ENCODE data around the gene WWOX. TPM values are rescaled to one million over a fixed set of nuclear protein-coding genes. Genes with fewer than 3 reads are reported as not detected.

Gene WWOX
- total RNA-seq, 2 experiments from 2014 or later = 14.3 to 16.5 TPM

- ChIA-PET POLR2A (no interaction called here), CTCF (no interaction called here)
- Mint-ChIP-seq H3K27ac (no peak overlapping the region), H3K36me3 (peaks cover 1% of the 10 kb centered on the region), H3K4me3 (no peak overlapping the region), H3K4me1 (ENCODE audit: low read depth) (peaks cover 13% of the 10 kb centered on the region), H3K9me3 (peaks cover 4% of the 10 kb centered on the region), H3K27me3 (no peaks in the 10 kb centered on the region)
- intact Hi-C loops (cut with micrococcal nuclease) = no loop called here
- DNase-seq = no peak
Observed at GRCh38 chr16:78811247-78811646, 711.8 kb downstream of the WWOX start.

GRCh38 chr16:78812582-78812981 lies 713.1 kb downstream of the WWOX start:
- H3K9me3 Mint-ChIP-seq = no peaks in the 10 kb centered on the region
- no peak for DNase-seq
- H3K4me1 Mint-ChIP-seq (ENCODE audit: low read depth) = peaks cover 20% of the 10 kb centered on the region
- H3K27ac Mint-ChIP-seq = no peak overlapping the region
- H3K4me3 Mint-ChIP-seq = no peak overlapping the region
- H3K27me3 Mint-ChIP-seq = no peaks in the 10 kb centered on the region
- no peaks in the 10 kb centered on the region for H3K36me3 Mint-ChIP-seq
- intact Hi-C loops (cut with micrococcal nuclease) = no loop called here
- ChIA-PET CTCF (no interaction called here), POLR2A (interaction anchor here (0.6 kb wide), 1 partner anchor 9 kb away, joined by 4 read pairs; no protein-coding TSS in a partner anchor)

DNA sequence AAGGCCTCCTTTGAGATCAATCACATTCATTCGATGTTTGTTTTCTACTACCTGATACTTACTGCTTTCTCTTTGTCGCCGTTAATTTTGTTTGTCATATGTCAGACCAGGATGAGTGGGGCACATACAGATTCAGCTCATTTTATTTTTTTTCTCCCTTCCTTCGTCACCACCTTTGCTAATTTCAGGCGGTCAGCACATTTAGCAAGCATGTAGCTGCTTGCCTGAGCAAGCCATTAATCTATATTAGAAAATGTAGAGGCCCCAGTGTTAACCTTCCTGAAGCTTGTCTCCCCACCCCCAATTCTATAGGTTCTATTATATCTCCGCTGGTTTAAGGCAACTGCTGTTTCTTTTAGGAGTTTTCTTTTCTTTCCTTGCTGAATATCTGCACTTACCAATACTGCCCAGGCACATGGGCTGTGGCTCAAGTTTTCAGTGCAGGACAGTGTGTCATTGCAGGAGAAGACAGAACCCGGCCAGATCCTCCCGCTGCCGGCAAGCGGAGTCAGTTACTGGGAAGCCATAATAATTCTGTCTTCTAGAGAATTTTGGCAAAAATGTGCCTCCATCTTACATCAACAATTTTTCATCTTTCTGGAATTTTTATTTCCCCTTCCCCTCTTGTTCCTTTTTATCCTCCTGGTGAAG lies 714.3 kb downstream of the WWOX start:
- POLR2A ChIA-PET = no interaction called here
- Mint-ChIP-seq H3K27ac (no peak overlapping the region), H3K4me1 (ENCODE audit: low read depth) (peaks cover 20% of the 10 kb centered on the region), H3K27me3 (no peaks in the 10 kb centered on the region), H3K9me3 (no peaks in the 10 kb centered on the region), H3K4me3 (no peak overlapping the region), H3K36me3 (no peaks in the 10 kb centered on the region)
- intact Hi-C loops (cut with micrococcal nuclease) = no loop called here
- CTCF ChIA-PET = no interaction called here
- no peak for DNase-seq

DNA sequence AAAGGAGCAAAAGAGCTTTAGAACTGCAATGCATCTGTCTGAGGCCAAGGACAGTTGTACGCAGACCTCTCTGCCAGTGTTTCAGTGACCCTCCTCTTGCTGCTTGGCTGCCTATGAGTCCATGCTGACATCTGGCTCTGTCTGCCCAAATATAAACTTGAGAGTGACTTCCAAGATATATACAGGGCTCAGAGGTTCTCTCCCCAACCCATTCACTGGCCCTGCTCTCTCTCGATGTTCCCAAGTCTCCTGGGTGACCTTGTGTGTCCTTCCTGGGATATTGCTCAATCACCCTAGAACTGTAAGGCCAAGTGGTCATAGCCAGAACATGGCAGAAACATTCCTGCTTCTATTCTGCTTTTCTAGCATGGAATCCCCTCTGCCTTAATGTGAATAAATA lies 716.3 kb downstream of the WWOX start:
- Mint-ChIP-seq H3K36me3 (no peaks in the 10 kb centered on the region), H3K4me3 (no peak overlapping the region), H3K4me1 (ENCODE audit: low read depth) (peaks cover 15% of the 10 kb centered on the region), H3K27ac (peak overlapping the region; percentile 43), H3K9me3 (no peaks in the 10 kb centered on the region), H3K27me3 (no peaks in the 10 kb centered on the region)
- DNase-seq = no peak
- CTCF ChIA-PET = interaction anchor here (1.5 kb wide), 1 partner anchor 15 kb away, joined by 3 read pairs; no protein-coding TSS in a partner anchor
- intact Hi-C loops (cut with micrococcal nuclease) = no loop called here
- POLR2A ChIA-PET = no interaction called here

GRCh38 chr16:78816499-78817195 lies 717.2 kb downstream of the WWOX start:
- Mint-ChIP-seq H3K9me3 (no peaks in the 10 kb centered on the region), H3K36me3 (no peaks in the 10 kb centered on the region), H3K4me3 (no peak overlapping the region), H3K4me1 (ENCODE audit: low read depth) (peaks cover 15% of the 10 kb centered on the region), H3K27ac (peak overlapping the region; percentile 67), H3K27me3 (no peaks in the 10 kb centered on the region)
- ChIA-PET CTCF (interaction anchor here (1.1 to 1.5 kb wide), 3 partner anchors 14 to 273 kb away, joined by 3 read pairs; no protein-coding TSS in a partner anchor), POLR2A (interaction anchor here (0.6 to 0.7 kb wide), 2 partner anchors 38 to 226 kb away, joined by 3 read pairs; no protein-coding TSS in a partner anchor)
- intact Hi-C loops (cut with micrococcal nuclease) = no loop called here
- no peak for DNase-seq

DNA sequence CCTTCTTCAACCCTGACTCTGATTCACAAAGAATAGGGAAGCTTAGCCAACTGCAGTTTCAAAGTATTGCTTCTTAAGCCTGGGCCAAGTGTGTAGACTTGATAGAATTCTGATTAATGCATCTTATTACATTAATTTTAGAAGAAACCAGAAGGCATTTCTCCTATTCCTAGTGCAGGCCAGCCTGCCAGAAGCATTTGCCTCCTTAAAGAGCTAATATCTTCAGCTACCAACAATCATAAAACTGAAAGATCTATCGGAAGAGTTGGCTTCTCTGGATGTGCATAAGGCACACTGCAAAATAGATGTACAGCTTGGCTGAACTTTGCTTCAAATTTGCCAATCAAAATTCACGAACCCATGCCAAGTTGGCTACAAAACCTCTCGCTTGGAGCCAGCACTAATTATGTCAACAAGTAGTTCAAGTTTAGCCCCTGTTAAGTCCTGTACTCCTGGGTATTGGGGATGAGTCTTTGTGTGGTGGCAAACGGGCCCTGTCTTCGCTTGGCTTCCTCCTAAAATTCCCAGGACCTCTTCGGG lies 717.8 kb downstream of the WWOX start:
- H3K9me3 Mint-ChIP-seq = no peaks in the 10 kb centered on the region
- H3K4me3 Mint-ChIP-seq = no peak overlapping the region
- H3K27me3 Mint-ChIP-seq = no peaks in the 10 kb centered on the region
- CTCF ChIA-PET = interaction anchor here (1.1 to 1.5 kb wide), 3 partner anchors 13 to 272 kb away, joined by 3 read pairs; no protein-coding TSS in a partner anchor
- POLR2A ChIA-PET = interaction anchor here (0.6 kb wide), 1 partner anchor 225 kb away, joined by 3 read pairs; no protein-coding TSS in a partner anchor
- intact Hi-C loops (cut with micrococcal nuclease) = no loop called here
- no peak for DNase-seq
- H3K4me1 Mint-ChIP-seq (ENCODE audit: low read depth) = peaks cover 15% of the 10 kb centered on the region
- no peaks in the 10 kb centered on the region for H3K36me3 Mint-ChIP-seq
- no peak overlapping the region for H3K27ac Mint-ChIP-seq

DNA sequence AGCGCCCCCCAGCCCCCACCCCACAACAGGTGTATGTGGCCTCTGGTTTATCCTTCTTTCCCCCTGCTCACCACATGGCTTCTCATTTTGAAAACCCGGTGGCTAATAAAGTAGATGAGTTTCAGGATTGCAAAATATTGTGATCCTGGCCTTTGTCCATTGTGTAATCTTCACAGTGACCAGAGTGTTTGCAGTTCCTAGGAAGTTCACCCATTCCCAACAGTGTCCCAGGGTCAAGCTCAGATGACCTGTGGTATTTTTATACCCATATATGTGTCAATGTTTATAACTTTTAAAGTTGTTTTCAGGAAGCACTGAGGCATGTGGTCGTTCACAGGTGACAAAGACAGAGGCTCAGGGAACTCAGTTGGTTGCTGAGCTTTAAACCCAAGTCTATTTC lies 721.9 kb downstream of the WWOX start:
- peaks cover 6% of the 10 kb centered on the region for H3K4me1 Mint-ChIP-seq (ENCODE audit: low read depth)
- no peaks in the 10 kb centered on the region for H3K9me3 Mint-ChIP-seq
- ChIA-PET POLR2A (no interaction called here), CTCF (no interaction called here)
- DNase-seq = no peak
- H3K27ac Mint-ChIP-seq = no peak overlapping the region
- intact Hi-C loops (cut with micrococcal nuclease) = no loop called here
- H3K27me3 Mint-ChIP-seq = no peaks in the 10 kb centered on the region
- peaks cover 1% of the 10 kb centered on the region for H3K36me3 Mint-ChIP-seq
- no peak overlapping the region for H3K4me3 Mint-ChIP-seq

GRCh38 chr16:78822509-78822908 lies 723.1 kb downstream of the WWOX start:
- Mint-ChIP-seq H3K4me3 (no peak overlapping the region), H3K27ac (no peak overlapping the region), H3K9me3 (no peaks in the 10 kb centered on the region), H3K36me3 (peaks cover 1% of the 10 kb centered on the region), H3K4me1 (ENCODE audit: low read depth) (no peaks in the 10 kb centered on the region), H3K27me3 (no peaks in the 10 kb centered on the region)
- CTCF ChIA-PET = no interaction called here
- DNase-seq = no peak
- intact Hi-C loops (cut with micrococcal nuclease) = no loop called here
- POLR2A ChIA-PET = interaction anchor here (0.6 to 0.7 kb wide), 2 partner anchors 43 to 122 kb away, joined by 3 to 5 read pairs; no protein-coding TSS in a partner anchor

GRCh38 chr16:78823027-78823426 lies 723.6 kb downstream of the WWOX start:
- no peaks in the 10 kb centered on the region for H3K27me3 Mint-ChIP-seq
- CTCF ChIA-PET = no interaction called here
- no peaks in the 10 kb centered on the region for H3K9me3 Mint-ChIP-seq
- H3K4me1 Mint-ChIP-seq (ENCODE audit: low read depth) = no peaks in the 10 kb centered on the region
- DNase-seq = no peak
- intact Hi-C loops (cut with micrococcal nuclease) = no loop called here
- H3K4me3 Mint-ChIP-seq = no peak overlapping the region
- peaks cover 1% of the 10 kb centered on the region for H3K36me3 Mint-ChIP-seq
- POLR2A ChIA-PET = interaction anchor here (0.7 kb wide), 1 partner anchor 44 kb away, joined by 5 read pairs; no protein-coding TSS in a partner anchor
- no peak overlapping the region for H3K27ac Mint-ChIP-seq

- POLR2A ChIA-PET = no interaction called here
- no peak for DNase-seq
- intact Hi-C loops (cut with micrococcal nuclease) = no loop called here
Observed at GRCh38 chr16:78829280-78829679, 729.8 kb downstream of the WWOX start.

GRCh38 chr16:78830599-78830998 lies 731.1 kb downstream of the WWOX start:
- H3K36me3 Mint-ChIP-seq = no peaks in the 10 kb centered on the region
- H3K27ac Mint-ChIP-seq = no peak overlapping the region
- ChIA-PET CTCF (interaction anchor here (1.3 kb wide), 1 partner anchor 14 kb away, joined by 3 read pairs; no protein-coding TSS in a partner anchor), POLR2A (no interaction called here)
- no peaks in the 10 kb centered on the region for H3K9me3 Mint-ChIP-seq
- no peak overlapping the region for H3K4me3 Mint-ChIP-seq
- peaks cover 22% of the 10 kb centered on the region for H3K4me1 Mint-ChIP-seq (ENCODE audit: low read depth)
- intact Hi-C loops (cut with micrococcal nuclease) = no loop called here
- H3K27me3 Mint-ChIP-seq = no peaks in the 10 kb centered on the region
- no peak for DNase-seq

More at GRCh38 chr16:78829280-78829679, 729.8 kb downstream of the WWOX start:
- H3K27ac Mint-ChIP-seq = no peak overlapping the region
- CTCF ChIA-PET = no interaction called here
- H3K4me3 Mint-ChIP-seq = no peak overlapping the region
- H3K36me3 Mint-ChIP-seq = no peaks in the 10 kb centered on the region
- H3K4me1 Mint-ChIP-seq (ENCODE audit: low read depth) = peaks cover 18% of the 10 kb centered on the region
- no peaks in the 10 kb centered on the region for H3K27me3 Mint-ChIP-seq
- no peaks in the 10 kb centered on the region for H3K9me3 Mint-ChIP-seq

GRCh38 chr16:78832100-78832499 lies 732.6 kb downstream of the WWOX start:
- POLR2A ChIA-PET = no interaction called here
- intact Hi-C loops (cut with micrococcal nuclease) = no loop called here
- H3K9me3 Mint-ChIP-seq = no peaks in the 10 kb centered on the region
- no peaks in the 10 kb centered on the region for H3K27me3 Mint-ChIP-seq
- peaks cover 36% of the 10 kb centered on the region for H3K4me1 Mint-ChIP-seq (ENCODE audit: low read depth)
- no peak for DNase-seq
- no peaks in the 10 kb centered on the region for H3K36me3 Mint-ChIP-seq
- no peak overlapping the region for H3K27ac Mint-ChIP-seq
- CTCF ChIA-PET = no interaction called here
- H3K4me3 Mint-ChIP-seq = no peak overlapping the region
